ENCODE measurements around the gene CCDC146. TPM values are rescaled to one million over a fixed set of nuclear protein-coding genes. Genes with fewer than 3 reads are reported as not detected.

The CCDC146 gene
- total and polyA plus RNA-seq, 9 of the 15 experiments (the other 6 are each of a cell fraction or from before 2014, with no cell fraction given) = 0.10 to 0.98 (median 0.26) TPM; not detected in 1

DNA sequence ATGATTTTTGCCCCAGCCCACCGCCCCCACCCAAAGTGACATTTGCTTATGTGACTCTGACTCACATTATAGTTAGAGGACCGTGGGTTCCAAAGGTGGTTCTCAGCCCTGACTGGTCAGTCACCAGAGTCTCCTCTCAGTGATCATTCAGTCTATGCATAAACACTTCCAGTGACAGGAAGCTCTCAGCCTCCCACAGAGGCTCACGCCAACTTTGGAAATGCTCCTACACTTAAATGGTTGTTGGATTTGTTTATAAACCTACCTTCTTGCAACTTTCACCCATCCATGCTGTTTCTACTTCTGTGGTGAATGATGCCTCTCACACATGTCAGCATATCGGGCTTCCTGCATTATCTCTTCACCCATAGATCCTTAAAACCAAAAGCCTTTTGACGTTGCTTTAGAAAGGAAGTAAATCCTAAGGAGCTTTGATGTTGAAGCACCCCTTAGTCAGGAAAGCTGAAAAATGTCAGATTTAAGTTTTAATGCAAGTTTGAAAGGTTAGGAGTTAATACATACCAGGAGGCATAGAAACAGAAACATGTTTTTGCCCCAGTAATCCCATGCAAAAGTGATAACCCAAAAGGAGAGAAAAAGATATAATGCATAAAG lies 123.7 kb downstream of the CCDC146 start:
- Histone ChIP-seq H3K4me3 (no peak overlapping the region), H3K27ac (ENCODE audit: extremely low read depth, low read depth, low read length) (no peak overlapping the region), H3K79me2 (ENCODE audit: control insufficient read depth, insufficient read depth, low read length) (no peaks in the 10 kb centered on the region), H3K9me1 (ENCODE audit: control insufficient read depth, insufficient read depth, low read length) (no peaks in the 10 kb centered on the region), H3K4me1 (replicated peaks in 1 of 2; ENCODE audit: control insufficient read depth in 2 of 2, insufficient read depth in 2 of 2, low read length in 2 of 2) (no peaks in the 10 kb centered on the region; a peak in 1 of 5 replicates), H2AFZ (ENCODE audit: low read depth, low read length) (no peak overlapping the region), H3K9me3 (replicated peaks; ENCODE audit: control insufficient read depth, insufficient read depth, low read depth, low read length) (no peaks in the 10 kb centered on the region), H3K27me3 (ENCODE audit: control insufficient read depth in 2 of 2, insufficient read depth in 2 of 2, low read length in 2 of 2) (peaks cover 0 to 3% of the 10 kb centered on the region in 2 experiments; a peak in 2 of 5 replicates), H4K20me1 (replicated peaks; ENCODE audit: control insufficient read depth, insufficient read depth, low read length) (no peaks in the 10 kb centered on the region), H3K4me2 (ENCODE audit: insufficient read depth, low read length) (no peak overlapping the region), H3K36me3 (ENCODE audit: control insufficient read depth, insufficient read depth, low read length) (no peaks in the 10 kb centered on the region), H3K9ac (ENCODE audit: insufficient read depth in 1 of 2, low read depth in 2 of 2, low read length in 2 of 2) (no peak overlapping the region)
- in situ Hi-C loops (cut with MboI) = loop anchor here (25.0 kb wide), 1 partner anchor 609 kb away; the partner anchor contains the start of gene POMZP3
- FAIRE-seq = no peak
- ChIA-PET POLR2A (no interaction called here), CTCF (ENCODE audit: low intra/inter-chr PET ratio) (interaction anchor here (1.2 kb wide), 1 partner anchor 86 kb away, joined by 8 read pairs; no protein-coding TSS in a partner anchor)
- intact Hi-C loops (cut with micrococcal nuclease) = loop anchor here (2.0 to 10.0 kb wide), 2 partner anchors 85 to 121 kb away; partner anchors contain the start of gene CCDC146
- 4% methylated on average over 5 of the region's 5 CpGs for WGBS (ENCODE audit: insufficient coverage, low coverage, missing lambda C conversion rate)
- no peak for ATAC-seq
- no peak for DNase-seq (ENCODE audit: extremely low read depth in 1 of 4, low spot score in 3 of 4)
- BruUV-seq (replicated peaks) = no TSS peak
- TF ChIP-seq TAF9B (IDR thresholded peaks at IDR 0.05; ENCODE audit: partially characterized antibody) = no peak
- no peak for TF ChIP-seq RFX1 (IDR thresholded peaks at IDR 0.05)
- no peak for TF ChIP-seq NEUROD1 (IDR thresholded peaks at IDR 0.05; ENCODE audit: borderline replicate concordance, low read depth, low read length, partially characterized antibody)
- TF ChIP-seq ZBTB11 (CRISPR knock-in tag; IDR thresholded peaks at IDR 0.05) = no peak
- TF ChIP-seq ZNF24 (IDR thresholded peaks at IDR 0.05) = no peak
- TF ChIP-seq, protein P1, sequence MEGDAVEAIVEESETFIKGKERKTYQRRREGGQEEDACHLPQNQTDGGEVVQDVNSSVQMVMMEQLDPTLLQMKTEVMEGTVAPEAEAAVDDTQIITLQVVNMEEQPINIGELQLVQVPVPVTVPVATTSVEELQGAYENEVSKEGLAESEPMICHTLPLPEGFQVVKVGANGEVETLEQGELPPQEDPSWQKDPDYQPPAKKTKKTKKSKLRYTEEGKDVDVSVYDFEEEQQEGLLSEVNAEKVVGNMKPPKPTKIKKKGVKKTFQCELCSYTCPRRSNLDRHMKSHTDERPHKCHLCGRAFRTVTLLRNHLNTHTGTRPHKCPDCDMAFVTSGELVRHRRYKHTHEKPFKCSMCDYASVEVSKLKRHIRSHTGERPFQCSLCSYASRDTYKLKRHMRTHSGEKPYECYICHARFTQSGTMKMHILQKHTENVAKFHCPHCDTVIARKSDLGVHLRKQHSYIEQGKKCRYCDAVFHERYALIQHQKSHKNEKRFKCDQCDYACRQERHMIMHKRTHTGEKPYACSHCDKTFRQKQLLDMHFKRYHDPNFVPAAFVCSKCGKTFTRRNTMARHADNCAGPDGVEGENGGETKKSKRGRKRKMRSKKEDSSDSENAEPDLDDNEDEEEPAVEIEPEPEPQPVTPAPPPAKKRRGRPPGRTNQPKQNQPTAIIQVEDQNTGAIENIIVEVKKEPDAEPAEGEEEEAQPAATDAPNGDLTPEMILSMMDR (IDR thresholded peaks at IDR 0.05 in 2 of 3, conservative IDR thresholded peaks at IDR 0.05 in 1 of 3; ENCODE audit: insufficient read depth in 2 of 3, low read depth in 1 of 3, low read length in 3 of 3) = no peak
- no peak for TF ChIP-seq CBFA2T2 (conservative IDR thresholded peaks at IDR 0.05)
- TF ChIP-seq, protein P2, sequence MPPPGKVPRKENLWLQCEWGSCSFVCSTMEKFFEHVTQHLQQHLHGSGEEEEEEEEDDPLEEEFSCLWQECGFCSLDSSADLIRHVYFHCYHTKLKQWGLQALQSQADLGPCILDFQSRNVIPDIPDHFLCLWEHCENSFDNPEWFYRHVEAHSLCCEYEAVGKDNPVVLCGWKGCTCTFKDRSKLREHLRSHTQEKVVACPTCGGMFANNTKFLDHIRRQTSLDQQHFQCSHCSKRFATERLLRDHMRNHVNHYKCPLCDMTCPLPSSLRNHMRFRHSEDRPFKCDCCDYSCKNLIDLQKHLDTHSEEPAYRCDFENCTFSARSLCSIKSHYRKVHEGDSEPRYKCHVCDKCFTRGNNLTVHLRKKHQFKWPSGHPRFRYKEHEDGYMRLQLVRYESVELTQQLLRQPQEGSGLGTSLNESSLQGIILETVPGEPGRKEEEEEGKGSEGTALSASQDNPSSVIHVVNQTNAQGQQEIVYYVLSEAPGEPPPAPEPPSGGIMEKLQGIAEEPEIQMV (tag; conservative IDR thresholded peaks at IDR 0.05; ENCODE audit: low read depth) = no peak
- TF ChIP-seq THRAP3 (IDR thresholded peaks at IDR 0.05; ENCODE audit: borderline replicate concordance) = no peak
- no peak for TF ChIP-seq ZNF740 (CRISPR knock-in tag; IDR thresholded peaks at IDR 0.05)
- TF ChIP-seq ZNF740 (tag; IDR thresholded peaks at IDR 0.05) = no peak
- TF ChIP-seq ETS2 (tag; IDR thresholded peaks at IDR 0.05; ENCODE audit: borderline replicate concordance, poor library complexity, severe bottlenecking) = no peak
- no peak for TF ChIP-seq GTF2E2 (tag; IDR thresholded peaks at IDR 0.05)

Measured in K562 (cell line).